ENCODE measurements around the gene MAPK11. TPM values are rescaled to one million over a fixed set of nuclear protein-coding genes. Genes with fewer than 3 reads are reported as not detected.

Gene MAPK11
- total and polyA plus RNA-seq, 9 donors, result 0.92 to 31.6 (median 12.0) TPM

DNA sequence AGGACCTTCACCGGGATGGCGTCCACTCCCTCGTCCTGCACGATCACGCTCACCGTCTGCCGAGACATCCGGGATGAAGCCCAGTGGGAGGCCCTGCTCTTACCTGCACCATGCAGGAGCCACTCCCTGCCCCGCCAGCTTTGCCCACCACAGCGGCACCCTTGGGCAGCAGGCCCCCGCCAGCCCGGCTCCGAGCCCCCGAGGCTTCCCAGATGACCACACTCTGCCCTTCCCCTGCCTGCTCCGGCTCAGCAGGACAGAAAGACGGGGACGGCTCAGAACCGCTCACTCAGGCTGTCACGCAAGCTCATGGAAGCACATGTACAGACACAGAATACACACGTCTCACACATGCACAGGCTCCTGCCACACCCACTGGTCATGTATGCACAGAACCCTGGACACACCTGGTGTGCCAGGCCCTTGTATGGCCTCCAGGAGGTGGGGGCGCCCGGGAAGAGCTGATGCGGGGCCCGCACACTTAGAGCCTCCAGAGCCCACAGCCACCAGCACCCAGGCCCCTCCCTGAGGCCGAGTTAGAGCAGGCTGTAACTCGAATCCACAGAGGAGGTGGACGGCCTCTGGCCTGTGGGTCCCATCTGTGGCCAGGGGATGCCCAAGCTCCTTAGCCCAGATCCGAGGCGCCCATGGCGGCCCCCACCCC, 8.9 kb upstream of the MAPK11 start:
- intact Hi-C loops (cut with DNase I), result loop anchor here (5.0 kb wide), 2 partner anchors 48 to 63 kb away; partner anchors contain the start of genes DENND6B (in 3 of the 4) and PPP6R2 (in 1 of the 4)
- Histone ChIP-seq H3K4me1 (ENCODE audit: insufficient read depth) (no peaks in the 10 kb centered on the region), H3K27me3 (no peaks in the 10 kb centered on the region), H3K4me3 (no peak overlapping the region), H3K27ac (no peak overlapping the region), H3K36me3 (peaks cover 4% of the 10 kb centered on the region), H3K9me3 (no peaks in the 10 kb centered on the region)
- TF ChIP-seq POLR2A (IDR thresholded peaks at IDR 0.05) (no peak), EP300 (IDR thresholded peaks at IDR 0.05) (no peak)
- TF ChIP-seq, protein P1, sequence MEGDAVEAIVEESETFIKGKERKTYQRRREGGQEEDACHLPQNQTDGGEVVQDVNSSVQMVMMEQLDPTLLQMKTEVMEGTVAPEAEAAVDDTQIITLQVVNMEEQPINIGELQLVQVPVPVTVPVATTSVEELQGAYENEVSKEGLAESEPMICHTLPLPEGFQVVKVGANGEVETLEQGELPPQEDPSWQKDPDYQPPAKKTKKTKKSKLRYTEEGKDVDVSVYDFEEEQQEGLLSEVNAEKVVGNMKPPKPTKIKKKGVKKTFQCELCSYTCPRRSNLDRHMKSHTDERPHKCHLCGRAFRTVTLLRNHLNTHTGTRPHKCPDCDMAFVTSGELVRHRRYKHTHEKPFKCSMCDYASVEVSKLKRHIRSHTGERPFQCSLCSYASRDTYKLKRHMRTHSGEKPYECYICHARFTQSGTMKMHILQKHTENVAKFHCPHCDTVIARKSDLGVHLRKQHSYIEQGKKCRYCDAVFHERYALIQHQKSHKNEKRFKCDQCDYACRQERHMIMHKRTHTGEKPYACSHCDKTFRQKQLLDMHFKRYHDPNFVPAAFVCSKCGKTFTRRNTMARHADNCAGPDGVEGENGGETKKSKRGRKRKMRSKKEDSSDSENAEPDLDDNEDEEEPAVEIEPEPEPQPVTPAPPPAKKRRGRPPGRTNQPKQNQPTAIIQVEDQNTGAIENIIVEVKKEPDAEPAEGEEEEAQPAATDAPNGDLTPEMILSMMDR (IDR thresholded peaks at IDR 0.05), result no peak
- WGBS, 3 donors, result 88 to 90% (median 90%) methylated on average over 29 to 30 of the region's 30 CpGs
- no peak for DNase-seq

- H3K36me3 ChIP-seq, result peaks cover 4% of the 10 kb centered on the region
- TF ChIP-seq, protein P1 (IDR thresholded peaks at IDR 0.05), result no peak
- TF ChIP-seq POLR2A (IDR thresholded peaks at IDR 0.05) (no peak), EP300 (IDR thresholded peaks at IDR 0.05) (no peak)
These were observed 8.3 kb upstream of the MAPK11 start for GRCh38 chr22:50278461-50278860.

GRCh38 chr22:50277761-50278160, 7.6 kb upstream of the MAPK11 start:
- 75 to 83% (median 79%) methylated on average over 24 to 25 of the region's 25 CpGs for WGBS, 3 donors
- intact Hi-C loops (cut with DNase I), result loop anchor here (5.0 kb wide), 2 partner anchors 50 to 65 kb away; partner anchors contain the start of genes DENND6B (in 3 of the 4) and PPP6R2 (in 1 of the 4)
- peaks cover 4% of the 10 kb centered on the region for H3K36me3 ChIP-seq
- no peaks in the 10 kb centered on the region for H3K4me1 ChIP-seq (ENCODE audit: insufficient read depth)
- H3K27ac ChIP-seq, result no peak overlapping the region
- TF ChIP-seq POLR2A (IDR thresholded peaks at IDR 0.05), result no peak
- TF ChIP-seq, protein P1 (IDR thresholded peaks at IDR 0.05), result no peak
- no peak for TF ChIP-seq EP300 (IDR thresholded peaks at IDR 0.05)
- no peaks in the 10 kb centered on the region for H3K27me3 ChIP-seq
- H3K4me3 ChIP-seq, result no peak overlapping the region
- DNase-seq, result no peak
- no peaks in the 10 kb centered on the region for H3K9me3 ChIP-seq

More at GRCh38 chr22:50278461-50278860, 8.3 kb upstream of the MAPK11 start:
- DNase-seq, result no peak
- H3K27me3 ChIP-seq, result no peaks in the 10 kb centered on the region
- no peak overlapping the region for H3K27ac ChIP-seq
- H3K4me1 ChIP-seq (ENCODE audit: insufficient read depth), result no peaks in the 10 kb centered on the region
- no peak overlapping the region for H3K4me3 ChIP-seq
- intact Hi-C loops (cut with DNase I), result loop anchor here (5.0 kb wide), 2 partner anchors 49 to 64 kb away; partner anchors contain the start of genes DENND6B (in 3 of the 4) and PPP6R2 (in 1 of the 4)
- H3K9me3 ChIP-seq, result no peaks in the 10 kb centered on the region
- 85 to 91% (median 88%) methylated on average over 17 to 21 of the region's 21 CpGs for WGBS, 3 donors

DNA sequence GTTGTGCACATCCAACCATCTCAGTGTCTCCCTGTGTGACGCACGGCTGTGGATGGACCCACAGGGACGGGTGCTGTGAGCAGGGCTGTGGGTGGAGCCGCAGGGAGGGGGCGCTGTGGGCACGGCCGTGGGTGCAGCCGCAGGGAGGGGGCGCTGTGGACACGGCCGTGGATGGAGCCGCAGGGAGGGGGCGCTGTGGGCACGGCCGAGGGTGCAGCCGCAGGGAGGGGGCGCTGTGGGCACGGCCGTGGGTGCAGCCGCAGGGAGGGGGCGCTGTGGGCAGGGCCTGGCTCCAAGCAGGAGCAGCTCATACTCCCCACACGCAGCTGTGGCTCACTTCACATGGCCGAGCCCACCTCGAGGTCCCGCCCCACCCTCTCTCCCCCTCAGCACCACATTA, 6.0 kb upstream of the MAPK11 start:
- Histone ChIP-seq H3K27ac (no peak overlapping the region), H3K9me3 (no peaks in the 10 kb centered on the region), H3K36me3 (peaks cover 4% of the 10 kb centered on the region), H3K27me3 (no peaks in the 10 kb centered on the region), H3K4me3 (no peak overlapping the region), H3K4me1 (ENCODE audit: insufficient read depth) (peaks cover 2% of the 10 kb centered on the region)
- DNase-seq, result peak in 3 of 5 donors; percentile 50 to 72 (median 67)
- intact Hi-C loops (cut with DNase I), result loop anchor here (5.0 kb wide), 2 partner anchors 51 to 66 kb away; partner anchors contain the start of genes DENND6B (in 3 of the 4) and PPP6R2 (in 1 of the 4)
- 55 to 62% (median 58%) methylated on average over 24 to 25 of the region's 25 CpGs for WGBS, 3 donors
- TF ChIP-seq, protein P1 (IDR thresholded peaks at IDR 0.05), result no peak
- no peak for TF ChIP-seq POLR2A (IDR thresholded peaks at IDR 0.05)
- no peak for TF ChIP-seq EP300 (IDR thresholded peaks at IDR 0.05)

Data from ovary (tissue), 9 donors.